ENCODE data around the gene LTO1. TPM values are rescaled to one million over a fixed set of nuclear protein-coding genes. Genes with fewer than 3 reads are reported as not detected.

LTO1 gene
- polyA plus RNA-seq, 3 donors = 11.5 to 17.3 (median 12.6) TPM

GRCh38 chr11:69685348-69685747 lies 10.2 kb upstream of the LTO1 start:
- no peak overlapping the region for H3K27ac ChIP-seq (ENCODE audit: low read depth, low read length)
- 52 to 60% (median 58%) methylated on average over 8 of the region's 8 CpGs for WGBS, 3 donors

GRCh38 chr11:69684651-69685050 lies 9.5 kb upstream of the LTO1 start:
- H3K27ac ChIP-seq (ENCODE audit: low read depth, low read length) = no peak overlapping the region
- 64 to 67% (median 64%) methylated on average over 11 of the region's 11 CpGs for WGBS, 3 donors

GRCh38 chr11:69683764-69684333 lies 8.7 kb upstream of the LTO1 start:
- WGBS, 3 donors = 57 to 74% (median 70%) methylated on average over 9 of the region's 9 CpGs

GRCh38 chr11:69682681-69683326 lies 7.7 kb upstream of the LTO1 start:
- no peak overlapping the region for H3K27ac ChIP-seq (ENCODE audit: low read depth, low read length)
- WGBS, 3 donors = 87 to 91% (median 88%) methylated on average over 7 of the region's 7 CpGs

More at GRCh38 chr11:69683764-69684333, 8.7 kb upstream of the LTO1 start:
- no peak overlapping the region for H3K27ac ChIP-seq (ENCODE audit: low read depth, low read length)

- no peak overlapping the region for H3K27ac ChIP-seq (ENCODE audit: low read depth, low read length)
- 82 to 87% (median 86%) methylated on average over 6 of the region's 6 CpGs for WGBS, 3 donors
Observed at GRCh38 chr11:69682221-69682620, 7.1 kb upstream of the LTO1 start.

GRCh38 chr11:69680688-69681087 lies 5.5 kb upstream of the LTO1 start:
- 91 to 95% (median 94%) methylated on average over 5 of the region's 5 CpGs for WGBS, 3 donors
- no peak overlapping the region for H3K27ac ChIP-seq (ENCODE audit: low read depth, low read length)

GRCh38 chr11:69677749-69678148 lies 2.6 kb upstream of the LTO1 start:
- H3K27ac ChIP-seq (ENCODE audit: low read depth, low read length) = no peak overlapping the region
- WGBS, 3 donors = 47 to 75% (median 63%) methylated on average over 2 of the region's 2 CpGs

- 15 to 19% (median 16%) methylated on average over 18 of the region's 18 CpGs for WGBS, 3 donors
- no peak overlapping the region for H3K27ac ChIP-seq (ENCODE audit: low read depth, low read length)
Observed at GRCh38 chr11:69674267-69674885, 777 bp downstream of the LTO1 start.

GRCh38 chr11:69671734-69672465 lies 3.3 kb downstream of the LTO1 start:
- no peak overlapping the region for H3K27ac ChIP-seq (ENCODE audit: low read depth, low read length)
- 77 to 84% (median 81%) methylated on average over 10 of the region's 10 CpGs for whole genome bisulfite sequencing, 3 donors

GRCh38 chr11:69670158-69670845 lies 4.9 kb downstream of the LTO1 start:
- WGBS, 3 donors = 34 to 42% (median 40%) methylated on average over 18 of the region's 18 CpGs
- no peak overlapping the region for H3K27ac ChIP-seq (ENCODE audit: low read depth, low read length)

- no peak overlapping the region for H3K27ac ChIP-seq (ENCODE audit: low read depth, low read length)
- 88 to 93% (median 89%) methylated on average over 19 of the region's 19 CpGs for WGBS, 3 donors
Observed at GRCh38 chr11:69669486-69669885, 5.7 kb downstream of the LTO1 start.

- no peak overlapping the region for H3K27ac ChIP-seq (ENCODE audit: low read depth, low read length)
- WGBS, 3 donors = 74 to 90% (median 88%) methylated on average over 26 of the region's 26 CpGs
Observed at GRCh38 chr11:69667619-69668604, 7.2 kb downstream of the LTO1 start.

GRCh38 chr11:69666752-69667536 lies 8.2 kb downstream of the LTO1 start:
- WGBS, 3 donors = 88 to 93% (median 92%) methylated on average over 33 of the region's 33 CpGs
- no peak overlapping the region for H3K27ac ChIP-seq (ENCODE audit: low read depth, low read length)

- 93 to 96% (median 95%) methylated on average over 14 of the region's 14 CpGs for WGBS, 3 donors
- H3K27ac ChIP-seq (ENCODE audit: low read depth, low read length) = no peak overlapping the region
Observed at GRCh38 chr11:69666261-69666660, 8.9 kb downstream of the LTO1 start.

- no peak overlapping the region for H3K27ac ChIP-seq (ENCODE audit: low read depth, low read length)
- whole genome bisulfite sequencing, 3 donors = 90 to 94% (median 94%) methylated on average over 11 of the region's 11 CpGs
Observed at GRCh38 chr11:69665669-69666068, 9.5 kb downstream of the LTO1 start.

GRCh38 chr11:69664901-69665300 lies 10.3 kb downstream of the LTO1 start:
- H3K27ac ChIP-seq (ENCODE audit: low read depth, low read length) = no peak overlapping the region
- 88 to 94% (median 91%) methylated on average over 8 of the region's 8 CpGs for WGBS, 3 donors
